Measurements from ENCODE around the gene PHRF1. TPM values are rescaled to one million over a fixed set of nuclear protein-coding genes. Genes with fewer than 3 reads are reported as not detected.

Gene PHRF1
- total RNA-seq, 1 donor from 2014 or later: 54.8 TPM

- Mint-ChIP-seq H3K27ac (peak within 1 kb of the TSS; percentile 83), H3K27me3 (no peaks in the 10 kb centered on the region), H3K9me3 (no peaks in the 10 kb centered on the region), H3K4me3 (peak within 1 kb of the TSS; percentile 89), H3K36me3 (ENCODE audit: low read depth) (peaks cover 10% of the 10 kb centered on the region), H3K4me1 (peaks cover 15% of the 10 kb centered on the region)
- intact Hi-C loops (cut with micrococcal nuclease): loop anchor here (1.0 to 5.0 kb wide), 3 partner anchors 17 to 162 kb away; partner anchors contain the start of genes DEAF1 and TMEM80
- peak; percentile 99 for DNase-seq
Observed at GRCh38 chr11:535519-536454, 40.5 kb upstream of the PHRF1 start, which contains the start of gene HRAS. TSS of gene HRAS (minus strand) at chr11:535576.

DNA sequence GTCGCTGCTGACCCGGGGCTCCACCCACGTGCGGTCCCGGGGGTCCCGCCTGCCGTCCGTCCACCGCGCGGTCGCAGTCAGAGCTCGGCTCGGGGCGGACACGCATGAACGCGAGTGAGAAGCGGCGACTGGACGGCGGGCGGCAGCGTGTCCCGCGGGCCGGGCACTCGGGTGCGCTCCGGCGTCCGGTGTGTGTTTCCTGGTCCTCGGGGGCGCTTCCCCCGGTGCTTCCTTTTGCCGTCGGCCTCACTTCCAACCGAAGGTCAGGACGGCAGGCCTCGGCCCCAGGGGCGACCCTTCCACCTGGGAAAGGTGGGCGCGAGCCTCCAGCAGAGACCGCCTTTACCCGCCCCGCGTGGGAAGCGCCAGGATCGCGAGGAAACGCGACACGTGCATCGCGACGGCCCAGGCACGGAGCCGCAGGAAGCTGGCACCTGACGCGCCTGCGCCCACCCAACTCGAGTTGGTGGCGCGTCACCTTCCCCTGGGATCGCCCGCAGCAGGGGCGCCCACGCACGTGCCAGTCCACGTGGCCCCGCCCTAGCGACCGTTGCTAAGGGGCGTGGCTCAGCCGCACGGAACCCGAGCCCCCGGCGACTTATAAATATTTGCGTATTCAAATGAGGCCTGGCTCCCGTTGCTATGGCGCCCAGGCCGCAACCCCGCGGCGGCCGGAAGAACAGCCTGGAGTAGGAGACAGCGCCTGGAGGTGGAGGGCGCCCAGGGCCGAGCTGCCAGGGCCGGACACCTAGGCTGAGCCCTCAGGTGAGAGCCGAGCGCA is 39.2 kb upstream of the PHRF1 start, which contains the start of gene LRRC56:
Gene LRRC56, plus strand, starts transcription at position 687 of the 781 bp plus-strand sequence. CDS start 3,158 bp downstream, outside the sequence.
- peaks cover 15% of the 10 kb centered on the region for H3K4me1 Mint-ChIP-seq
- no peaks in the 10 kb centered on the region for H3K9me3 Mint-ChIP-seq
- intact Hi-C loops (cut with micrococcal nuclease): loop anchor here (1.0 to 5.0 kb wide), 3 partner anchors 18 to 160 kb away; partner anchors contain the start of genes DEAF1, RNH1 and TMEM80
- DNase-seq: peak; percentile 96
- H3K27me3 Mint-ChIP-seq: no peaks in the 10 kb centered on the region
- peak within 1 kb of the TSS; percentile 83 for H3K27ac Mint-ChIP-seq
- H3K36me3 Mint-ChIP-seq (ENCODE audit: low read depth): peaks cover 7% of the 10 kb centered on the region
- peak within 1 kb of the TSS; percentile 89 for H3K4me3 Mint-ChIP-seq

DNA sequence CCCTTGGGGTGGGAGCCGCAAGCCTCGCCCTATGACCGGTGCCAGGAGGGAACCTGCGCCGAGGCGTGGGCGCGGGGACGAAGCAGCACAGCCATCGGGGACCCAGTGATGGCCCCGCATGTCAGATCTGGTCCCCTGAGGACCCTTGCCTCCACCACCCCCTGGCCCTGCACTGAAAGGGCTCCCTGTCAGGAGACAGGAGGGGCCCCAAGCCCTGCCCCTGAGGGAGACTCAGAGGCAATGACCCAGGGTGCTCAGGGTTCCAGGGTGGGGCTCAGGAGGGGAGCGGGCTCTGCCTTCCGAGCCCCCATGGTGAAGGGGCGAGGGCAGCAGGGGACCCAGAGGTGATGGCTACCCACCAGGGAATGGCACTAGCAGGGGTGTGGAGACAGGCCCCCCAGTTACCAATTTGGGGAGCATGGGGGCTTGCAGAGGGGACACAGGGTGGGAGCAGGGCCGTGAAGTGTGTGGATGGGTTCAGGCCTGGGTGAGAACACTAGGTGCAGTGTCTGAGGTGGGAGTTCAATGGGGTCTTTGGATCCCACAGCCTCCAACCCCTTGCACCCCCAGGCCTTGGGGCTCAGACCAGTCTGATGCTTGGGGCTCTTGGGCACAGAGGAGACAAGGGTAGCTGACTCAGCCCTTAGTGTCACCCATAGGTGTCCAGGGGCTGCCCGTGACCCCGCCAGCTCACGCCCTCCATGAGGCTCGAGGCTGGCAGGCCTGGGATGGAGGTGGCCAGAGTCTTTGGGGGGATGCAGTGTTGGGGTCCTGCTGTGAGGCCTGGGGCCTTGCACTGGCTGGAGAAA is 38.4 kb upstream of the PHRF1 start:
- H3K27ac Mint-ChIP-seq: no peak overlapping the region
- intact Hi-C loops (cut with micrococcal nuclease): loop anchor here (1.0 to 5.0 kb wide), 3 partner anchors 17 to 159 kb away; partner anchors contain the start of genes DEAF1, RNH1 and TMEM80
- peaks cover 16% of the 10 kb centered on the region for H3K4me1 Mint-ChIP-seq
- no peak for DNase-seq
- no peaks in the 10 kb centered on the region for H3K27me3 Mint-ChIP-seq
- H3K4me3 Mint-ChIP-seq: peak overlapping the region; percentile 89
- no peaks in the 10 kb centered on the region for H3K9me3 Mint-ChIP-seq
- peaks cover 4% of the 10 kb centered on the region for H3K36me3 Mint-ChIP-seq (ENCODE audit: low read depth)

GRCh38 chr11:538431-539051 is 37.7 kb upstream of the PHRF1 start:
- DNase-seq: peak; percentile 59
- intact Hi-C loops (cut with micrococcal nuclease): loop anchor here (5.0 kb wide), 1 partner anchor 159 kb away; the partner anchor contains the start of genes DEAF1 and TMEM80
- Mint-ChIP-seq H3K4me3 (no peak overlapping the region), H3K9me3 (no peaks in the 10 kb centered on the region), H3K27ac (no peak overlapping the region), H3K4me1 (peaks cover 16% of the 10 kb centered on the region), H3K27me3 (no peaks in the 10 kb centered on the region), H3K36me3 (ENCODE audit: low read depth) (peaks cover 4% of the 10 kb centered on the region)

- H3K36me3 Mint-ChIP-seq (ENCODE audit: low read depth): peaks cover 2% of the 10 kb centered on the region
- no peak overlapping the region for H3K27ac Mint-ChIP-seq
- peaks cover 13% of the 10 kb centered on the region for H3K4me1 Mint-ChIP-seq
- no peak overlapping the region for H3K4me3 Mint-ChIP-seq
- DNase-seq: peak; percentile 57
- intact Hi-C loops (cut with micrococcal nuclease): loop anchor here (5.0 kb wide), 1 partner anchor 157 kb away; the partner anchor contains the start of genes DEAF1 and TMEM80
- no peaks in the 10 kb centered on the region for H3K9me3 Mint-ChIP-seq
- no peaks in the 10 kb centered on the region for H3K27me3 Mint-ChIP-seq
Observed at GRCh38 chr11:539971-540481, 36.2 kb upstream of the PHRF1 start.

GRCh38 chr11:540583-541432 is 35.5 kb upstream of the PHRF1 start:
- Mint-ChIP-seq H3K36me3 (ENCODE audit: low read depth) (peaks cover 2% of the 10 kb centered on the region), H3K9me3 (no peaks in the 10 kb centered on the region), H3K4me3 (no peak overlapping the region), H3K27me3 (no peaks in the 10 kb centered on the region), H3K27ac (no peak overlapping the region), H3K4me1 (peaks cover 13% of the 10 kb centered on the region)
- intact Hi-C loops (cut with micrococcal nuclease): no loop called here
- DNase-seq: peak; percentile 59

DNA sequence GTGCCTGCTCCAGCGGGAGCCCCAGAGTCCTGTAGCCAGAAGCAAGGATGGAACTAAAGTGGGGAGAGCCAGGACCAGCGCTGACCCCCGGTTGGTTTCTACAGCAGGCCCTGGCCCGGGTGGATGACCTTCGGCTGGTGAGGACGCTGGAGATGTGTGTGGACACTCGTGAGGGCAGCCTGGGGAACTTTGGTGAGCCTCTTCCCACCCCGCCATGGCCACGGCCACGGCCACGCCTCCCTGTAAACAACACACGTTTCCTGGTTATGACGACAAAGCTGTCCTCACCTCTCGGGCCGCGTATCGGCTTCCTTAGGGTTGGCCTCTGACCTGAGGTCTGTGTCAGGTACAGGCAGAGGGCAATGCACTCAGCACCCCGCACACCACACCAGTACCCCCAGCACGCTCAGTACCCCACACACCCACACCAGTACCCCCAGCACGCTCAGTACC is 34.8 kb upstream of the PHRF1 start:
- intact Hi-C loops (cut with micrococcal nuclease): no loop called here

GRCh38 chr11:544817-545166 is 31.5 kb upstream of the PHRF1 start:
- no peak for DNase-seq
- H3K4me3 Mint-ChIP-seq: no peak overlapping the region
- no peaks in the 10 kb centered on the region for H3K9me3 Mint-ChIP-seq
- H3K27ac Mint-ChIP-seq: no peak overlapping the region
- peaks cover 2% of the 10 kb centered on the region for H3K4me1 Mint-ChIP-seq
- no peaks in the 10 kb centered on the region for H3K36me3 Mint-ChIP-seq (ENCODE audit: low read depth)
- no peaks in the 10 kb centered on the region for H3K27me3 Mint-ChIP-seq
- intact Hi-C loops (cut with micrococcal nuclease): no loop called here

More for the DNA sequence above, 34.8 kb upstream of the PHRF1 start:
- H3K36me3 Mint-ChIP-seq (ENCODE audit: low read depth): no peaks in the 10 kb centered on the region
- H3K9me3 Mint-ChIP-seq: no peaks in the 10 kb centered on the region
- H3K27me3 Mint-ChIP-seq: no peaks in the 10 kb centered on the region
- H3K27ac Mint-ChIP-seq: no peak overlapping the region
- peak; percentile 57 for DNase-seq
- no peak overlapping the region for H3K4me3 Mint-ChIP-seq
- peaks cover 8% of the 10 kb centered on the region for H3K4me1 Mint-ChIP-seq

DNA sequence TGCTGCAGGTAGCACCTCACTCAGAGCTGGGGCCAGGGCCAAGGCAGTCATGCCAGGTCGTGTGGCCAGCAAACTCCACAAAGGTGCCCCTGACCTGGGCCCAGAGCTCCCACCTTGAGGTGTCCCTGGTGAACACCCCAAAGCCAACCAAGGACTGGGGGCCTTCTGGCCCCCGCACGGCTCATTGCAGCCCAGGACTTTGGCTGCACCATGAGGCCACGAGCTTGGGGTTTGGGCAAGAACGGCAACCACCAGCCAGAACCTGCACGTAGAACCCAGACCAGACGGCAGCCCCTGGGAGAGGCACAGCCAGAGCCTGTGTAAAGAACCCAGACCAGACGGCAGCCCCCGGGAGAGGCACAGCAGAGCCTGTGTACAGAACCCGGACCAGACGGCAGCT is 31.1 kb upstream of the PHRF1 start:
- H3K9me3 Mint-ChIP-seq: no peaks in the 10 kb centered on the region
- peaks cover 2% of the 10 kb centered on the region for H3K4me1 Mint-ChIP-seq
- H3K4me3 Mint-ChIP-seq: no peak overlapping the region
- H3K27me3 Mint-ChIP-seq: no peaks in the 10 kb centered on the region
- intact Hi-C loops (cut with micrococcal nuclease): no loop called here
- H3K36me3 Mint-ChIP-seq (ENCODE audit: low read depth): no peaks in the 10 kb centered on the region
- DNase-seq: no peak
- H3K27ac Mint-ChIP-seq: no peak overlapping the region

DNA sequence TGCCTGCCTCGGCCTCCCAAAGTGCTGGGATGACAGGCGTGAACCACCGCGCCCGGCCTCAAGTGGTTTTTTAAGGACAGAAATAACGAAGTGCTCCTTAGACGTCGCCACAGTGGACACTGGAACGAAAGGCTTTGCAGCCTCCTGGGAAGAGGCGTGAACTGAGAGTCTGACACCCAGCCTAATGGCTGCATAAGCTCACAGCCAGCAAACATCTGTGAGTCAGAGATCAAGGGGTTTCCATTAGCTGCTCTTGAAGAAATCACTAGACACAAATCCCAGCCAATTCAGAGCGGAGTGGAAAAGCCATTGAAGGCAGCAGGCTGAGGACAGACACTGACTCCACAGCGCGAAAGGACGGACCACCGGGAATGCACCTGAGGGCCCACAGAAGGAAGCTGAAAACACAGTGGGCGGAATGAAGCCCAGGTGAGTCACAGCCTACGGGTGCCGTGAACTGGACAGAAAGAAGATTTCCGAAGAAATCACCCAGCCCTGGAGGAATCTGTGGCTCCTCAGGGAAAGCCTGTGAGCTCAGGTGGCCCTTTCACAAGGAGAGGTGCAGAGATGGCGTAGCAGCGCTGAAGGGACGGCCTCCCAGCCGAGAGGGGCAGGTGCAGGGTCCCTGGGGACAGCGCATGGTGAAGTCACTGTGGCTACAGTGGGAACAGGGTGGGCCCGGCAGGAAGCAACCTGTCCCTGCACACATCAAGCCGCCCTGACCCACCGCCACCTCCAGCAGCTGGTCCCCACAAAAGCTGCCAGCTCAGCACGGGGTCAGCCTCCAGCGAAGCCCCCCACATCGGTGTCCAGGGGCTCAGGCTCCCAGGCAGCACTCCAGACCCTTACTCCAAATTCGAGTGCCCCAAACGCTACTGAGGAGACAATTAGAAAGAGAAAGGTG is 27.3 kb upstream of the PHRF1 start:
- Mint-ChIP-seq H3K4me3 (no peak overlapping the region), H3K9me3 (no peaks in the 10 kb centered on the region), H3K36me3 (ENCODE audit: low read depth) (no peaks in the 10 kb centered on the region), H3K27ac (no peak overlapping the region), H3K27me3 (no peaks in the 10 kb centered on the region), H3K4me1 (no peaks in the 10 kb centered on the region)
- DNase-seq: no peak
- intact Hi-C loops (cut with micrococcal nuclease): no loop called here

DNA sequence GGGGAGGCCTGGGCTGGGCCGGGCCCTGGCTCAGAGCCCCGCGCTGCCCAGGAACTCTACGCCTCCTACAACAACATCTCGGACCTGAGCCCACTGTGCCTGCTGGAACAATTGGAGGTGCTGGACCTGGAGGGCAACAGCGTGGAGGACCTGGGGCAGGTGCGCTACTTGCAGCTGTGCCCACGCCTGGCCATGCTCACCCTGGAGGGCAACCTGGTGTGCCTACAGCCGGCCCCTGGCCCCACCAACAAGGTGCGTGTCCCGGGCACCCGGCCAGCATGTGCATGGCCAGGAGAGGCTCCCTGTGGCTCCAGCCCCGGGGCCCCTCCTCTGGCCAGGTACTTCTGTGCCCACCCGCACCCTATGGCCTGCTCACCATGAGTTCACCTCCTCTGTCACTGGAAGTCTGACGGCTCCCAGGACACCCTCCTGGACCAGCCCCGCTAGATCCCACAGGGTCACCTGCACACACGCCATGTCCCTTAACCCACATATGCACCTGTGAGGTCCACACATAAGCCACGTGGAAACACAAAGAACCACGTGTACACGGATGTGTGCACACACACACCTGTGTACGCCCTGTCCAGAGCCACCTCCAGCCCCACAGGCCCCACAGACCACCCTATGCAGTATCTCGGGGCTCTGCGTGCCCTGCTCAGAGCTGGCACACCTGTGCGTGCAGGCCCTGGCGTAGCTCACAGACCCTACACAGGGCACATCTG is 26.1 kb upstream of the PHRF1 start:
- Mint-ChIP-seq H3K4me1 (no peaks in the 10 kb centered on the region), H3K4me3 (no peak overlapping the region), H3K27ac (no peak overlapping the region), H3K36me3 (ENCODE audit: low read depth) (no peaks in the 10 kb centered on the region), H3K27me3 (no peaks in the 10 kb centered on the region), H3K9me3 (no peaks in the 10 kb centered on the region)
- intact Hi-C loops (cut with micrococcal nuclease): no loop called here
- no peak for DNase-seq

All from activated CD4-positive, alpha-beta T cell treated with anti-CD3 and anti-CD28 coated beads, Interleukin-2, amount 10 ng/mL, durations not matched to agents 24 days and 14 days (primary cell).